ENCODE results near the gene ANTXR2. TPM values are rescaled to one million over a fixed set of nuclear protein-coding genes. Genes with fewer than 3 reads are reported as not detected.

ANTXR2 gene
- total and polyA plus RNA-seq, 2 of the 13 experiments (the other 11 are each of a cell fraction or from before 2014, with no cell fraction given): 4.6 to 14.5 TPM

- CTCF ChIA-PET (ENCODE audit: low intra/inter-chr PET ratio, low total read pairs): no interaction called here
- Histone ChIP-seq H3K27ac (ENCODE audit: extremely low read length, insufficient read depth, low read length) (no peak overlapping the region), H3K4me1 (ENCODE audit: insufficient read depth, low read length) (no peaks in the 10 kb centered on the region), H3K4me3 (replicated peaks in 1 of 3; ENCODE audit: insufficient read depth in 1 of 3, low read depth in 2 of 3, low read length in 3 of 3) (no peak overlapping the region), H3K9me3 (ENCODE audit: low read length) (no peaks in the 10 kb centered on the region), H4K20me1 (ENCODE audit: insufficient read depth, low read length) (no peaks in the 10 kb centered on the region), H3K36me3 (replicated peaks in 1 of 2; ENCODE audit: control insufficient read depth in 1 of 2, insufficient read depth in 2 of 2, low read length in 2 of 2) (no peaks in the 10 kb centered on the region), H2AFZ (ENCODE audit: low read length) (no peak overlapping the region), H3K27me3 (ENCODE audit: control insufficient read depth in 1 of 2, insufficient read depth in 2 of 2, low read length in 2 of 2) (no peaks in the 10 kb centered on the region), H3K9ac (ENCODE audit: insufficient read depth, low read depth, low read length) (no peak overlapping the region), H3K4me2 (ENCODE audit: low read depth, low read length) (no peak overlapping the region), H3K79me2 (ENCODE audit: insufficient read depth, low read length) (no peaks in the 10 kb centered on the region)
- intact Hi-C loops (cut with micrococcal nuclease; ENCODE audit: unreplicated experiment) (no loop called here), in situ Hi-C loops (cut with HindIII; ENCODE audit: extremely low pct_ligation_motif_present, low pct_unique_long_range_greater_than_20kb) (no loop called here)
- POLR2A ChIA-PET: no interaction called here
- DNase-seq (ENCODE audit: low spot score): no peak
- no peak for TF ChIP-seq ZNF747 (CRISPR knock-in tag; IDR thresholded peaks at IDR 0.05; ENCODE audit: borderline replicate concordance)
- TF ChIP-seq MTF2 (CRISPR knock-in tag; IDR thresholded peaks at IDR 0.05; ENCODE audit: borderline replicate concordance): no peak
- TF ChIP-seq HNRNPUL1 (IDR thresholded peaks at IDR 0.05; ENCODE audit: low read depth, low read length): no peak
- no peak for TF ChIP-seq HNRNPH1 (optimal IDR thresholded peaks at IDR 0.05; ENCODE audit: low read depth, low read length)
- TF ChIP-seq ZNF713 (CRISPR knock-in tag; IDR thresholded peaks at IDR 0.05): no peak
- TF ChIP-seq, protein P1, sequence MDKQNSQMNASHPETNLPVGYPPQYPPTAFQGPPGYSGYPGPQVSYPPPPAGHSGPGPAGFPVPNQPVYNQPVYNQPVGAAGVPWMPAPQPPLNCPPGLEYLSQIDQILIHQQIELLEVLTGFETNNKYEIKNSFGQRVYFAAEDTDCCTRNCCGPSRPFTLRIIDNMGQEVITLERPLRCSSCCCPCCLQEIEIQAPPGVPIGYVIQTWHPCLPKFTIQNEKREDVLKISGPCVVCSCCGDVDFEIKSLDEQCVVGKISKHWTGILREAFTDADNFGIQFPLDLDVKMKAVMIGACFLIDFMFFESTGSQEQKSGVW (CRISPR knock-in tag; IDR thresholded peaks at IDR 0.05; ENCODE audit: borderline replicate concordance): no peak
- TF ChIP-seq ZNF790 (CRISPR knock-in tag; IDR thresholded peaks at IDR 0.05; ENCODE audit: borderline replicate concordance): no peak
- TF ChIP-seq DBP (CRISPR knock-in tag; IDR thresholded peaks at IDR 0.05; ENCODE audit: not compliant biosample characterization): no peak
- no peak for TF ChIP-seq JUND (CRISPR knock-in tag; IDR thresholded peaks at IDR 0.05)
- no peak for TF ChIP-seq MYPOP (CRISPR knock-in tag; IDR thresholded peaks at IDR 0.05)
- ATAC-seq: no peak
- no TSS peak for BruUV-seq (replicated peaks)
- no peak for FAIRE-seq
These were observed 23.6 kb downstream of the ANTXR2 start for GRCh38 chr4:80049402-80049801.

Measured in HepG2 (cell line).